ENCODE measurements around the gene CHIC2. TPM values are rescaled to one million over a fixed set of nuclear protein-coding genes. Genes with fewer than 3 reads are reported as not detected.

The CHIC2 gene
- total RNA-seq, 2 experiments from 2014 or later = 16.8 to 17.5 TPM

GRCh38 chr4:54066088-54066415, 1.6 kb upstream of the CHIC2 start:
- no peak for TF ChIP-seq CTCF (IDR thresholded peaks at IDR 0.05)
- peaks cover 8% of the 10 kb centered on the region for H3K36me3 Mint-ChIP-seq (ENCODE audit: low read depth)
- no peak overlapping the region for H3K4me3 Mint-ChIP-seq
- H3K27ac Mint-ChIP-seq = no peak overlapping the region
- no peaks in the 10 kb centered on the region for H3K27me3 Mint-ChIP-seq
- ChIA-PET POLR2A (interaction anchor here (0.6 to 1.2 kb wide), 2 partner anchors 9 to 75 kb away, joined by 3 to 4 read pairs; no protein-coding TSS in a partner anchor), CTCF (interaction anchor here (1.1 to 1.7 kb wide), 2 partner anchors 9 to 136 kb away, joined by 3 to 4 read pairs; no protein-coding TSS in a partner anchor)
- ATAC-seq (no peak), DNase-seq (peak; percentile 18)
- intact Hi-C loops (cut with micrococcal nuclease) = no loop called here
- no peaks in the 10 kb centered on the region for H3K9me3 Mint-ChIP-seq
- H3K4me1 Mint-ChIP-seq (ENCODE audit: low read depth) = peaks cover 26% of the 10 kb centered on the region

- no peaks in the 10 kb centered on the region for H3K27me3 Mint-ChIP-seq
- peaks cover 8% of the 10 kb centered on the region for H3K36me3 Mint-ChIP-seq (ENCODE audit: low read depth)
- H3K4me1 Mint-ChIP-seq (ENCODE audit: low read depth) = peaks cover 30% of the 10 kb centered on the region
- no peak for DNase-seq
- CTCF ChIA-PET = interaction anchor here (1.1 to 1.7 kb wide), 2 partner anchors 9 to 136 kb away, joined by 3 to 4 read pairs; no protein-coding TSS in a partner anchor
- no peak for ATAC-seq
- peak overlapping the region; percentile 69 for H3K27ac Mint-ChIP-seq
- POLR2A ChIA-PET = interaction anchor here (1.1 to 1.2 kb wide), 2 partner anchors 10 kb away, joined by 3 to 4 read pairs; no protein-coding TSS in a partner anchor
- intact Hi-C loops (cut with micrococcal nuclease) = no loop called here
- TF ChIP-seq CTCF (IDR thresholded peaks at IDR 0.05) = no peak
- peak overlapping the region; percentile 70 for H3K4me3 Mint-ChIP-seq
- no peaks in the 10 kb centered on the region for H3K9me3 Mint-ChIP-seq
Measured at GRCh38 chr4:54065282-54066087, 1.1 kb upstream of the CHIC2 start.

GRCh38 chr4:54063737-54064316, 578 bp downstream of the CHIC2 start:
- H3K4me3 Mint-ChIP-seq = peak overlapping the region; percentile 85
- H3K27ac Mint-ChIP-seq = peak overlapping the region; percentile 96
- peak; percentile 34 for DNase-seq
- H3K9me3 Mint-ChIP-seq = no peaks in the 10 kb centered on the region
- peaks cover 13% of the 10 kb centered on the region for H3K36me3 Mint-ChIP-seq (ENCODE audit: low read depth)
- H3K4me1 Mint-ChIP-seq (ENCODE audit: low read depth) = peaks cover 42% of the 10 kb centered on the region
- ChIA-PET CTCF (no interaction called here), POLR2A (interaction anchor here (0.6 to 1.2 kb wide), 5 partner anchors 9 to 58 kb away, joined by 3 to 4 read pairs (median 3); no protein-coding TSS in a partner anchor)
- H3K27me3 Mint-ChIP-seq = no peaks in the 10 kb centered on the region
- peak; percentile 29 for ATAC-seq
- TF ChIP-seq CTCF (IDR thresholded peaks at IDR 0.05) = no peak
- intact Hi-C loops (cut with micrococcal nuclease) = loop anchor here (5.0 kb wide), 1 partner anchor 33 kb away; no protein-coding TSS in a partner anchor

GRCh38 chr4:54063229-54063628, 1.2 kb downstream of the CHIC2 start:
- Mint-ChIP-seq H3K9me3 (no peaks in the 10 kb centered on the region), H3K27ac (peak overlapping the region; percentile 96), H3K27me3 (no peaks in the 10 kb centered on the region), H3K4me3 (peak overlapping the region; percentile 85), H3K36me3 (ENCODE audit: low read depth) (peaks cover 13% of the 10 kb centered on the region), H3K4me1 (ENCODE audit: low read depth) (peaks cover 46% of the 10 kb centered on the region)
- intact Hi-C loops (cut with micrococcal nuclease) = loop anchor here (5.0 kb wide), 1 partner anchor 34 kb away; no protein-coding TSS in a partner anchor
- DNase-seq (peak; percentile 15), ATAC-seq (no peak)
- TF ChIP-seq CTCF (IDR thresholded peaks at IDR 0.05) = no peak
- ChIA-PET CTCF (no interaction called here), POLR2A (interaction anchor here (1.2 kb wide), 2 partner anchors 10 to 30 kb away, joined by 3 to 4 read pairs; no protein-coding TSS in a partner anchor)
